Head of caudate nucleus (tissue), 42 donors: ENCODE results near the gene FAM184A.

ENCODE experiments used
- DNase-seq, 42 donors: peaks; one replicate each; pipeline versions ENCODE4 v3.0.0 to v3.0.0-alpha.2; 2020 to 2021; ENCODE audit warnings: mixed read lengths in 7 of 42
- intact Hi-C: fragments of 100-400 bp; cut with DNase I; formaldehyde crosslinking; loops from one replicate; pipeline ENCODE4 v1.15.0; 2022

Gene FAM184A

GRCh38 chr6:118985123-118985830 lies 93.2 kb downstream of the FAM184A start:
- intact Hi-C loops, result no loop called here
- DNase-seq, result no peak

GRCh38 chr6:118984342-118984741 lies 94.1 kb downstream of the FAM184A start:
- intact Hi-C loops, result no loop called here
- DNase-seq, result no peak

GRCh38 chr6:118982575-118982911 lies 95.9 kb downstream of the FAM184A start:
- no peak for DNase-seq
- intact Hi-C loops, result no loop called here

GRCh38 chr6:118981884-118982574 lies 96.4 kb downstream of the FAM184A start:
- DNase-seq, result no peak
- intact Hi-C loops, result no loop called here

- intact Hi-C loops, result no loop called here
Measured at GRCh38 chr6:118980063-118980462, 98.4 kb downstream of the FAM184A start.

GRCh38 chr6:118974790-118975189 lies 103.7 kb downstream of the FAM184A start:
- no peak for DNase-seq
- intact Hi-C loops, result no loop called here

More at GRCh38 chr6:118980063-118980462, 98.4 kb downstream of the FAM184A start:
- no peak for DNase-seq

GRCh38 chr6:118971682-118972081 lies 106.8 kb downstream of the FAM184A start:
- DNase-seq, result no peak
- intact Hi-C loops, result no loop called here

- DNase-seq, result no peak
- intact Hi-C loops, result no loop called here
Measured at GRCh38 chr6:118970866-118971265, 107.6 kb downstream of the FAM184A start.

- intact Hi-C loops, result loop anchor here (2.0 kb wide), 1 partner anchor 142 kb away; no protein-coding TSS in a partner anchor
- DNase-seq, result peak in 4 of 42 donors; percentile 7 to 31 (median 12)
Measured at GRCh38 chr6:118968416-118968815, 110.0 kb downstream of the FAM184A start.

- no peak for DNase-seq
- intact Hi-C loops, result no loop called here
Measured at GRCh38 chr6:118967239-118967638, 111.2 kb downstream of the FAM184A start.

GRCh38 chr6:118965843-118966370 lies 112.6 kb downstream of the FAM184A start:
- no peak for DNase-seq
- intact Hi-C loops, result no loop called here

- intact Hi-C loops, result no loop called here
- DNase-seq, result no peak
Measured at GRCh38 chr6:118965371-118965770, 113.1 kb downstream of the FAM184A start.

GRCh38 chr6:118963003-118963402 lies 115.5 kb downstream of the FAM184A start:
- DNase-seq, result no peak
- intact Hi-C loops, result no loop called here

GRCh38 chr6:118959903-118960302 lies 118.6 kb downstream of the FAM184A start:
- no peak for DNase-seq
- intact Hi-C loops, result no loop called here

- no peak for DNase-seq
- intact Hi-C loops, result no loop called here
Measured at GRCh38 chr6:118953391-118953790, 125.1 kb downstream of the FAM184A start.

- no peak for DNase-seq
- intact Hi-C loops, result no loop called here
Measured at GRCh38 chr6:118952683-118953082, 125.8 kb downstream of the FAM184A start.

GRCh38 chr6:118945217-118945616 lies 133.2 kb downstream of the FAM184A start:
- intact Hi-C loops, result no loop called here

GRCh38 chr6:118940770-118941169 lies 137.7 kb downstream of the FAM184A start:
- DNase-seq, result no peak
- intact Hi-C loops, result no loop called here

More at GRCh38 chr6:118945217-118945616, 133.2 kb downstream of the FAM184A start:
- no peak for DNase-seq

- peak in 27 of 42 donors; percentile 5 to 68 (median 33) for DNase-seq
- intact Hi-C loops, result no loop called here
Measured at GRCh38 chr6:118939683-118940082, 138.8 kb downstream of the FAM184A start.

GRCh38 chr6:118935978-118936703 lies 142.3 kb downstream of the FAM184A start:
- intact Hi-C loops, result loop anchor here (2.0 kb wide), 1 partner anchor 41 kb away; the partner anchor contains the start of gene ASF1A

More at GRCh38 chr6:118935978-118936703, 142.3 kb downstream of the FAM184A start:
- DNase-seq, result no peak
